Left ventricle myocardium inferior (tissue), 1 donor: ENCODE measurements around the gene UTRN. TPM values are rescaled to one million over a fixed set of nuclear protein-coding genes. Genes with fewer than 3 reads are reported as not detected.
A peak's percentile ranks its signal among the peaks of the same experiment; 100 is the strongest.

Source experiments
- DNase-seq: peaks from one replicate; pipeline ENCODE4 v3.0.0-alpha.2; 2020
- H3K27ac ChIP-seq: fragments of 200-600 bp; replicated peaks from 2 replicates; pipeline ENCODE4 v1.8.0; 2021
- H3K27me3 ChIP-seq: fragments of 200-600 bp; 2 replicates; pipeline ENCODE4 v1.8.0; 2021; ENCODE audit warnings: low read depth
- H3K36me3 ChIP-seq: fragments of 200-600 bp; 2 replicates; pipeline ENCODE4 v1.8.0; 2021
- H3K4me1 ChIP-seq: fragments of 200-600 bp; 2 replicates; pipeline ENCODE4 v1.8.0; 2021
- H3K4me3 ChIP-seq: fragments of 200-600 bp; 2 replicates; pipeline ENCODE4 v1.8.0; 2021; ENCODE audit warnings: mild to moderate bottlenecking, moderate library complexity
- H3K9me3 ChIP-seq: fragments of 200-600 bp; replicated peaks from 2 replicates; pipeline ENCODE4 v1.8.0; 2021
- intact Hi-C: fragments of 100-400 bp; cut with micrococcal nuclease; formaldehyde crosslinking; loops from one replicate; pipeline ENCODE4 v1.11.0; 2022
- total RNA-seq: library from RNA; stranded (reverse); fragmentation: NEBNext Ultra II Directional; extraction: Animal tissue kit (Norgen Biotek cat#: 25700); gene quantifications from one replicate; pipeline ENCODE4 v1.2.1, GENCODE V29; 2021
- TF ChIP-seq, protein P1 (sequence below): fragments of 200-600 bp; IDR thresholded peaks from 2 replicates; pipeline ENCODE4 v1.8.0; 2021; ENCODE audit warnings: antibody characterized with exemption, mild to moderate bottlenecking, borderline replicate concordance
- donor health status: DM: no; HTN: yes; CAD: no; lungs with severe emphysema.

Gene UTRN
- total RNA-seq, 1 donor from 2014 or later: 68.3 TPM

GRCh38 chr6:144297511-144298100 is 12.5 kb downstream of the UTRN start:
- H3K27ac ChIP-seq: peak overlapping the region; percentile 75
- DNase-seq: no peak
- peaks cover 15% of the 10 kb centered on the region for H3K36me3 ChIP-seq
- intact Hi-C loops: loop anchor here (10.0 kb wide), 2 partner anchors 47 to 137 kb away; no protein-coding TSS in a partner anchor
- TF ChIP-seq, protein P1, sequence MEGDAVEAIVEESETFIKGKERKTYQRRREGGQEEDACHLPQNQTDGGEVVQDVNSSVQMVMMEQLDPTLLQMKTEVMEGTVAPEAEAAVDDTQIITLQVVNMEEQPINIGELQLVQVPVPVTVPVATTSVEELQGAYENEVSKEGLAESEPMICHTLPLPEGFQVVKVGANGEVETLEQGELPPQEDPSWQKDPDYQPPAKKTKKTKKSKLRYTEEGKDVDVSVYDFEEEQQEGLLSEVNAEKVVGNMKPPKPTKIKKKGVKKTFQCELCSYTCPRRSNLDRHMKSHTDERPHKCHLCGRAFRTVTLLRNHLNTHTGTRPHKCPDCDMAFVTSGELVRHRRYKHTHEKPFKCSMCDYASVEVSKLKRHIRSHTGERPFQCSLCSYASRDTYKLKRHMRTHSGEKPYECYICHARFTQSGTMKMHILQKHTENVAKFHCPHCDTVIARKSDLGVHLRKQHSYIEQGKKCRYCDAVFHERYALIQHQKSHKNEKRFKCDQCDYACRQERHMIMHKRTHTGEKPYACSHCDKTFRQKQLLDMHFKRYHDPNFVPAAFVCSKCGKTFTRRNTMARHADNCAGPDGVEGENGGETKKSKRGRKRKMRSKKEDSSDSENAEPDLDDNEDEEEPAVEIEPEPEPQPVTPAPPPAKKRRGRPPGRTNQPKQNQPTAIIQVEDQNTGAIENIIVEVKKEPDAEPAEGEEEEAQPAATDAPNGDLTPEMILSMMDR: no peak
- H3K4me3 ChIP-seq: peak overlapping the region; percentile 13
- no peaks in the 10 kb centered on the region for H3K9me3 ChIP-seq
- H3K27me3 ChIP-seq: no peaks in the 10 kb centered on the region
- peaks cover 49% of the 10 kb centered on the region for H3K4me1 ChIP-seq

DNA sequence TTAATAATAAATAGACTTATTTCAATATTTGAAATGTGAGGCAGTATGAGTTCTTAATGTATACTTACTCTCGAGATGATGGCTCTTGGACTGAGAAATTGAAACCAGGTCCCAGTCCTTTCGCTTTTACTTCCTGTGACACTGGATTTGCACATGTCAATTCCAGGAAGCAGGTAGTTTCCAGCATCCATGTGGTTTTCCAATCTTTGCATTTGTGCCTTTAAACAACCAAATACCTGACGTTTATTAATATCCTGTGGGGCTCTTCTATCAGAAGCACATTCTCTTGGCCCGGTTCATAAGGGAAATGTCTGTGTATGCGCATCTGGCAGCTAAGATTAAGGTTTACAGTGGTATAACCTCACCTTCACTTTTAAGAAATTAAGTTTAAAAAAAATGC is 13.1 kb downstream of the UTRN start:
- DNase-seq: no peak
- no peaks in the 10 kb centered on the region for H3K27me3 ChIP-seq
- intact Hi-C loops: loop anchor here (10.0 kb wide), 2 partner anchors 47 to 137 kb away; no protein-coding TSS in a partner anchor
- TF ChIP-seq, protein P1: no peak
- peaks cover 43% of the 10 kb centered on the region for H3K4me1 ChIP-seq
- peaks cover 12% of the 10 kb centered on the region for H3K36me3 ChIP-seq
- no peaks in the 10 kb centered on the region for H3K9me3 ChIP-seq
- peak overlapping the region; percentile 13 for H3K4me3 ChIP-seq
- peak overlapping the region; percentile 75 for H3K27ac ChIP-seq

- TF ChIP-seq, protein P1: no peak
- intact Hi-C loops: loop anchor here (10.0 kb wide), 2 partner anchors 46 to 136 kb away; no protein-coding TSS in a partner anchor
- no peaks in the 10 kb centered on the region for H3K27me3 ChIP-seq
- no peak for DNase-seq
- no peaks in the 10 kb centered on the region for H3K9me3 ChIP-seq
- no peak overlapping the region for H3K4me3 ChIP-seq
- peaks cover 41% of the 10 kb centered on the region for H3K4me1 ChIP-seq
- H3K36me3 ChIP-seq: peaks cover 12% of the 10 kb centered on the region
- peak overlapping the region; percentile 75 for H3K27ac ChIP-seq
Measured at GRCh38 chr6:144298916-144299315, 13.8 kb downstream of the UTRN start.

- Histone ChIP-seq H3K4me3 (no peak overlapping the region), H3K36me3 (no peaks in the 10 kb centered on the region), H3K9me3 (no peaks in the 10 kb centered on the region), H3K27ac (no peak overlapping the region), H3K27me3 (no peaks in the 10 kb centered on the region), H3K4me1 (peaks cover 26% of the 10 kb centered on the region)
- intact Hi-C loops: no loop called here
- no peak for DNase-seq
- TF ChIP-seq, protein P1: no peak
Measured at GRCh38 chr6:144302701-144303372, 17.7 kb downstream of the UTRN start.

DNA sequence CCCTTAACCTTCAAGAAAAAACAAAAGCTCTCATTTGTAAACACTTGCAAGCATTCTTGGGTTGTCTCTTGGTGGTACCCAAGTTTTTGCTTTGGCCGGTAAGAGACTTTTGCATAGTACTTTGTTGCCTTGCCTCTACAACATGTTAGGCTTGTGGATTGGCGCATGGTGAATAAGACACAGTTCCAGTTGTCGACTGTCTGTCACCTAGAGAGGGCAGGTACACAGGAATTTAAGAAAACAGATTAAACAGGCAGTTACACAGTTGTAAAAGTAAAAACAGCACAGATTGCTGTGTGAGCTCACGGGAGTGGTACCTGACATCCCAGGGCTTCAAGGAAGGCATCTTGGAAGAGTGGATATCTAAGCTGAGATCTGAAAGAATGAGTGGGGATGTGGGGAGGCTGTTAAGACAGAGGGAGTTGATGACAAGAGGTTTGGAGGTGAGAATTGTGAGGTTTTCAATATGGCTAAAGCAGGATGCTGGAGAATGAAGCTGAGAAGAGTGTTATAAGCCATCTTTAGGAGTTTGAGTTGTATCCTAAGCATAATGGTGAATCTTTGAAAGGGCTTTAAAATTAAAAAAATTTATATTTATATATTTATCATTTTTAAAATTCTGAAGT is 19.2 kb downstream of the UTRN start:
- no peak overlapping the region for H3K4me3 ChIP-seq
- H3K27ac ChIP-seq: no peak overlapping the region
- TF ChIP-seq, protein P1: no peak
- intact Hi-C loops: no loop called here
- H3K36me3 ChIP-seq: peaks cover 11% of the 10 kb centered on the region
- peaks cover 12% of the 10 kb centered on the region for H3K4me1 ChIP-seq
- H3K9me3 ChIP-seq: no peaks in the 10 kb centered on the region
- no peak for DNase-seq
- no peaks in the 10 kb centered on the region for H3K27me3 ChIP-seq
